ENCODE results near the gene LYRM4. TPM values are rescaled to one million over a fixed set of nuclear protein-coding genes. Genes with fewer than 3 reads are reported as not detected.

The LYRM4 gene
- polyA plus RNA-seq, 1 donor (not counting 4 experiments of a cell fraction or from before 2014, with no cell fraction given), result 41.1 TPM

DNA sequence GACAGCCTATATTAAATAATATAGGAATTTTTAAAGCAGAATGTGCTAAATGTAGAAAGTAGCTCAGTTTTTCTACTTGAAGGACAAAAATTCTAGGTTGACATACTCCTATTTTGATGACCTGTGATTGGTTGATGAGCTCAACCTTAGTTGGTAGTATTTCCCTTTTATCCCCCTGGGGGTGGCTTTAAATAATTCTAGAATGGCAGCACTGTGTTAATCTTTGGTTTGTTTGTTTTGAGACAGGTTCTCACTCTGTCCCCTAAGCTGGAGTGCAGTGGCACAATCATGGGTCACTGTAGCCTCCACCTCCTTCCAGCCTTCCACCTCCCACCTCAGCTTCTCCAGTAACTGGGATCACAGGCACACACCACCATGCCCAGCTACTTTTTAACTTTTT, 29.8 kb upstream of the LYRM4 start:
- no peak overlapping the region for H3K4me2 ChIP-seq (ENCODE audit: control insufficient read depth, extremely low read depth, insufficient read depth, low read depth, low read length)
- H3K9me1 ChIP-seq (ENCODE audit: control insufficient read depth, extremely low read depth, insufficient read depth, low read length), result no peaks in the 10 kb centered on the region
- DNase-seq (ENCODE audit: low read depth, low spot score), result no peak
- no peak overlapping the region for H3K9ac ChIP-seq (ENCODE audit: control insufficient read depth, extremely low read depth, insufficient read depth, low read length)
- no peaks in the 10 kb centered on the region for H3K27me3 ChIP-seq (ENCODE audit: control insufficient read depth, extremely low read depth, insufficient read depth, low read length)
- no peak overlapping the region for H3K27ac ChIP-seq (ENCODE audit: control insufficient read depth, insufficient read depth, low read length)
- no peaks in the 10 kb centered on the region for H3K36me3 ChIP-seq (ENCODE audit: control insufficient read depth in 2 of 2, extremely low read depth in 1 of 2, insufficient read depth in 2 of 2, low read length in 2 of 2)
- peaks cover 4% of the 10 kb centered on the region for H3K79me2 ChIP-seq (ENCODE audit: control insufficient read depth, insufficient read depth, low read length)
- no peak overlapping the region for H2AFZ ChIP-seq (ENCODE audit: control insufficient read depth, low read length)
- peaks cover 11% of the 10 kb centered on the region for H4K20me1 ChIP-seq (ENCODE audit: control insufficient read depth, extremely low read depth, insufficient read depth, low read length)
- no peak overlapping the region for H3K4me3 ChIP-seq (ENCODE audit: control insufficient read depth in 2 of 3, extremely low read depth in 1 of 3, insufficient read depth in 2 of 3, low read depth in 1 of 3, low read length in 3 of 3)
- no peak for TF ChIP-seq EZH2 (IDR thresholded peaks at IDR 0.05; ENCODE audit: low read length)
- TF ChIP-seq, protein P1, sequence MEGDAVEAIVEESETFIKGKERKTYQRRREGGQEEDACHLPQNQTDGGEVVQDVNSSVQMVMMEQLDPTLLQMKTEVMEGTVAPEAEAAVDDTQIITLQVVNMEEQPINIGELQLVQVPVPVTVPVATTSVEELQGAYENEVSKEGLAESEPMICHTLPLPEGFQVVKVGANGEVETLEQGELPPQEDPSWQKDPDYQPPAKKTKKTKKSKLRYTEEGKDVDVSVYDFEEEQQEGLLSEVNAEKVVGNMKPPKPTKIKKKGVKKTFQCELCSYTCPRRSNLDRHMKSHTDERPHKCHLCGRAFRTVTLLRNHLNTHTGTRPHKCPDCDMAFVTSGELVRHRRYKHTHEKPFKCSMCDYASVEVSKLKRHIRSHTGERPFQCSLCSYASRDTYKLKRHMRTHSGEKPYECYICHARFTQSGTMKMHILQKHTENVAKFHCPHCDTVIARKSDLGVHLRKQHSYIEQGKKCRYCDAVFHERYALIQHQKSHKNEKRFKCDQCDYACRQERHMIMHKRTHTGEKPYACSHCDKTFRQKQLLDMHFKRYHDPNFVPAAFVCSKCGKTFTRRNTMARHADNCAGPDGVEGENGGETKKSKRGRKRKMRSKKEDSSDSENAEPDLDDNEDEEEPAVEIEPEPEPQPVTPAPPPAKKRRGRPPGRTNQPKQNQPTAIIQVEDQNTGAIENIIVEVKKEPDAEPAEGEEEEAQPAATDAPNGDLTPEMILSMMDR (optimal IDR thresholded peaks at IDR 0.05 in 1 of 3, IDR thresholded peaks at IDR 0.05 in 1 of 3, conservative IDR thresholded peaks at IDR 0.05 in 1 of 3; ENCODE audit: extremely low read depth in 1 of 3, insufficient read depth in 2 of 3, low read length in 3 of 3), result no peak
- H3K9me3 ChIP-seq (ENCODE audit: control insufficient read depth, low read depth, low read length), result no peaks in the 10 kb centered on the region
- peaks cover 4% of the 10 kb centered on the region for H3K4me1 ChIP-seq (ENCODE audit: control insufficient read depth, extremely low read depth, insufficient read depth, low read length)
- dilution Hi-C loops (cut with MboI; ENCODE audit: extremely low pct_ligation_motif_present, low sequenced_read_pairs), result no loop called here
- no peak for FAIRE-seq

DNA sequence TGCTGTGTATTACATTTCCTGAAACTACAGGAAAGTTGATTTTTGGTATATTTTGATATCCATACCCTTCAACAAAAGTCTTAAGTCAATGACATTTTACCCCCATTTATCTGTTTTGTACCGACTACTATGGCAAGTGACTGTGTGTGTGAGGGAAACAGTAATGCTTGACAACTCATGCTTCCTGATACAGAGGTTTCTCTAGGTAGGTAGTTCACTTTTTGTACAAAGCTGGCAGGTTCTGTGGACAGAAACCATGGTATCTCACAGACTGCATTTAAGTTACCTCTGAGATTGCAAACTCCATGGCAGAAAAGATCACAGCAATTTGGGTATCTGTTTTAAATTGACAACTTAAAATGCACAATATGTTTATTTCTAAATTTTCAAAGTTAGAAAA, 29.3 kb upstream of the LYRM4 start:
- no peak for FAIRE-seq
- peaks cover 11% of the 10 kb centered on the region for H4K20me1 ChIP-seq (ENCODE audit: control insufficient read depth, extremely low read depth, insufficient read depth, low read length)

More for the DNA sequence above, 29.3 kb upstream of the LYRM4 start:
- Histone ChIP-seq H3K4me1 (ENCODE audit: control insufficient read depth, extremely low read depth, insufficient read depth, low read length) (peaks cover 4% of the 10 kb centered on the region), H2AFZ (ENCODE audit: control insufficient read depth, low read length) (no peak overlapping the region), H3K9ac (ENCODE audit: control insufficient read depth, extremely low read depth, insufficient read depth, low read length) (no peak overlapping the region), H3K27me3 (ENCODE audit: control insufficient read depth, extremely low read depth, insufficient read depth, low read length) (no peaks in the 10 kb centered on the region), H3K79me2 (ENCODE audit: control insufficient read depth, insufficient read depth, low read length) (peaks cover 4% of the 10 kb centered on the region), H3K36me3 (ENCODE audit: control insufficient read depth in 2 of 2, extremely low read depth in 1 of 2, insufficient read depth in 2 of 2, low read length in 2 of 2) (no peaks in the 10 kb centered on the region), H3K4me2 (ENCODE audit: control insufficient read depth, extremely low read depth, insufficient read depth, low read depth, low read length) (no peak overlapping the region), H3K4me3 (ENCODE audit: control insufficient read depth in 2 of 3, extremely low read depth in 1 of 3, insufficient read depth in 2 of 3, low read depth in 1 of 3, low read length in 3 of 3) (no peak overlapping the region), H3K9me3 (ENCODE audit: control insufficient read depth, low read depth, low read length) (no peaks in the 10 kb centered on the region), H3K27ac (ENCODE audit: control insufficient read depth, insufficient read depth, low read length) (no peak overlapping the region), H3K9me1 (ENCODE audit: control insufficient read depth, extremely low read depth, insufficient read depth, low read length) (no peaks in the 10 kb centered on the region)
- TF ChIP-seq EZH2 (IDR thresholded peaks at IDR 0.05; ENCODE audit: low read length), result no peak
- TF ChIP-seq, protein P1 (optimal IDR thresholded peaks at IDR 0.05 in 1 of 3, IDR thresholded peaks at IDR 0.05 in 1 of 3, conservative IDR thresholded peaks at IDR 0.05 in 1 of 3; ENCODE audit: extremely low read depth in 1 of 3, insufficient read depth in 2 of 3, low read length in 3 of 3), result no peak
- dilution Hi-C loops (cut with MboI; ENCODE audit: extremely low pct_ligation_motif_present, low sequenced_read_pairs), result no loop called here
- no peak for DNase-seq (ENCODE audit: low read depth, low spot score)
